Endothelial cell (in vitro differentiated cells): ENCODE measurements around the gene SATB2. TPM values are rescaled to one million over a fixed set of nuclear protein-coding genes. Genes with fewer than 3 reads are reported as not detected.

Experiments
- DNase-seq: peaks from one replicate; pipeline ENCODE4 v3.0.0; 2021; ENCODE audit warnings: low spot score
- H3K27ac Mint-ChIP-seq: one replicate; pipeline ENCODE4 v1.8.0; 2021; ENCODE audit warnings: mixed read lengths, inconsistent platforms; ENCODE audit not compliant: unreplicated experiment
- H3K27me3 Mint-ChIP-seq: one replicate; pipeline ENCODE4 v1.8.0; 2021; ENCODE audit warnings: mild to moderate bottlenecking, moderate library complexity, mixed read lengths, inconsistent platforms; ENCODE audit not compliant: unreplicated experiment
- H3K36me3 Mint-ChIP-seq: one replicate; pipeline ENCODE4 v1.8.0; 2021; ENCODE audit warnings: mild to moderate bottlenecking, low read depth, mixed read lengths, inconsistent platforms; ENCODE audit not compliant: unreplicated experiment
- H3K4me1 Mint-ChIP-seq: one replicate; pipeline ENCODE4 v1.8.0; 2021; ENCODE audit warnings: mild to moderate bottlenecking, mixed read lengths, inconsistent platforms; ENCODE audit not compliant: unreplicated experiment
- H3K4me3 Mint-ChIP-seq: one replicate; pipeline ENCODE4 v1.8.0; 2021; ENCODE audit warnings: mild to moderate bottlenecking, mixed read lengths, inconsistent platforms; ENCODE audit not compliant: unreplicated experiment
- H3K9me3 Mint-ChIP-seq: one replicate; pipeline ENCODE4 v1.8.0; 2021; ENCODE audit warnings: mixed read lengths, inconsistent platforms; ENCODE audit not compliant: unreplicated experiment
- total RNA-seq: library from RNA; stranded (reverse); fragmentation: NEBNext Ultra II Directional; extraction: Animal tissue kit (Norgen Biotek cat#: 25700); gene quantifications from one replicate; pipeline ENCODE4 v1.2.1, GENCODE V29; 2021; ENCODE audit not compliant: unreplicated experiment
- TF ChIP-seq, protein P1 (sequence below): fragments of 200-600 bp; sonication (generic); IDR thresholded peaks from one replicate; pipeline ENCODE4 v1.5.0; 2021; ENCODE audit warnings: antibody characterized with exemption; ENCODE audit not compliant: unreplicated experiment

SATB2 gene
- total RNA-seq, 1 donor from 2014 or later, result 3.8 TPM

GRCh38 chr2:199452260-199452990, 5.3 kb downstream of the SATB2 start:
- Mint-ChIP-seq H3K4me3 (no peak overlapping the region), H3K27ac (no peak overlapping the region), H3K36me3 (no peaks in the 10 kb centered on the region), H3K27me3 (peaks cover 7% of the 10 kb centered on the region), H3K9me3 (no peaks in the 10 kb centered on the region), H3K4me1 (peaks cover 11% of the 10 kb centered on the region)
- TF ChIP-seq, protein P1, sequence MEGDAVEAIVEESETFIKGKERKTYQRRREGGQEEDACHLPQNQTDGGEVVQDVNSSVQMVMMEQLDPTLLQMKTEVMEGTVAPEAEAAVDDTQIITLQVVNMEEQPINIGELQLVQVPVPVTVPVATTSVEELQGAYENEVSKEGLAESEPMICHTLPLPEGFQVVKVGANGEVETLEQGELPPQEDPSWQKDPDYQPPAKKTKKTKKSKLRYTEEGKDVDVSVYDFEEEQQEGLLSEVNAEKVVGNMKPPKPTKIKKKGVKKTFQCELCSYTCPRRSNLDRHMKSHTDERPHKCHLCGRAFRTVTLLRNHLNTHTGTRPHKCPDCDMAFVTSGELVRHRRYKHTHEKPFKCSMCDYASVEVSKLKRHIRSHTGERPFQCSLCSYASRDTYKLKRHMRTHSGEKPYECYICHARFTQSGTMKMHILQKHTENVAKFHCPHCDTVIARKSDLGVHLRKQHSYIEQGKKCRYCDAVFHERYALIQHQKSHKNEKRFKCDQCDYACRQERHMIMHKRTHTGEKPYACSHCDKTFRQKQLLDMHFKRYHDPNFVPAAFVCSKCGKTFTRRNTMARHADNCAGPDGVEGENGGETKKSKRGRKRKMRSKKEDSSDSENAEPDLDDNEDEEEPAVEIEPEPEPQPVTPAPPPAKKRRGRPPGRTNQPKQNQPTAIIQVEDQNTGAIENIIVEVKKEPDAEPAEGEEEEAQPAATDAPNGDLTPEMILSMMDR, result no peak
- no peak for DNase-seq

DNA sequence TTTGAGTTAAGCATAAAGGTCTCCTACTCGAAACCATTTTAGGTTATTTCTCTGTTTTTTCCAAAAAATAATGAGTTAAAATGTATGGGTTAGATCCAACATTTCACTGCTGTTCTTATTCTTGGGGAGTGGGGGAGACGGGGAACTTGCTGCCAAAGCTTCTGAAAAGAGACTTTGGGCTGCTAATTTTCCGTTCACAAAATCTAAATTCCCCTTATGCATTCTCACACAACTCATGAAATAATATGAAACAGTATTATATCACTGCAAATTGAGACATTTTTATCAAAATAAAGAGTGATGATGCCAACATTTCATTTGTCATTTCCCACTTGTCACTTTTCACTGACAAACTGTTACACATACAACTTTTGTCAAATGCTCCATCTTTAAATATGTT, 7.8 kb downstream of the SATB2 start:
- DNase-seq, result no peak
- no peaks in the 10 kb centered on the region for H3K4me1 Mint-ChIP-seq
- no peaks in the 10 kb centered on the region for H3K9me3 Mint-ChIP-seq
- H3K4me3 Mint-ChIP-seq, result no peak overlapping the region
- H3K36me3 Mint-ChIP-seq, result no peaks in the 10 kb centered on the region
- TF ChIP-seq, protein P1, result no peak
- no peak overlapping the region for H3K27ac Mint-ChIP-seq
- no peaks in the 10 kb centered on the region for H3K27me3 Mint-ChIP-seq

- DNase-seq, result no peak
- Mint-ChIP-seq H3K27ac (no peak overlapping the region), H3K4me1 (no peaks in the 10 kb centered on the region), H3K9me3 (no peaks in the 10 kb centered on the region), H3K27me3 (no peaks in the 10 kb centered on the region), H3K36me3 (no peaks in the 10 kb centered on the region), H3K4me3 (no peak overlapping the region)
- TF ChIP-seq, protein P1, result no peak
These were observed 8.3 kb downstream of the SATB2 start for GRCh38 chr2:199449455-199449854.

GRCh38 chr2:199446996-199447576, 10.7 kb downstream of the SATB2 start:
- DNase-seq, result no peak
- H3K9me3 Mint-ChIP-seq, result no peaks in the 10 kb centered on the region
- H3K27ac Mint-ChIP-seq, result no peak overlapping the region
- no peaks in the 10 kb centered on the region for H3K36me3 Mint-ChIP-seq
- TF ChIP-seq, protein P1, result no peak
- no peaks in the 10 kb centered on the region for H3K27me3 Mint-ChIP-seq
- no peaks in the 10 kb centered on the region for H3K4me1 Mint-ChIP-seq
- no peak overlapping the region for H3K4me3 Mint-ChIP-seq

GRCh38 chr2:199444749-199445148, 13.0 kb downstream of the SATB2 start:
- H3K4me3 Mint-ChIP-seq, result no peak overlapping the region
- no peaks in the 10 kb centered on the region for H3K27me3 Mint-ChIP-seq
- no peaks in the 10 kb centered on the region for H3K9me3 Mint-ChIP-seq
- no peak for DNase-seq
- no peaks in the 10 kb centered on the region for H3K36me3 Mint-ChIP-seq
- no peak overlapping the region for H3K27ac Mint-ChIP-seq
- TF ChIP-seq, protein P1, result no peak
- no peaks in the 10 kb centered on the region for H3K4me1 Mint-ChIP-seq
